Activated effector memory CD4-positive, alpha-beta T cell treated with Interleukin-2 at 50 U/mL for 16 hours (primary cell): Measurements from ENCODE around the gene CAP2.
A peak's percentile ranks its signal among the peaks of the same experiment; 100 is the strongest.

ENCODE experiments used
- DNase-seq: peaks from one replicate; pipeline ENCODE4 v3.0.0-alpha.2; 2020

The CAP2 gene

DNA sequence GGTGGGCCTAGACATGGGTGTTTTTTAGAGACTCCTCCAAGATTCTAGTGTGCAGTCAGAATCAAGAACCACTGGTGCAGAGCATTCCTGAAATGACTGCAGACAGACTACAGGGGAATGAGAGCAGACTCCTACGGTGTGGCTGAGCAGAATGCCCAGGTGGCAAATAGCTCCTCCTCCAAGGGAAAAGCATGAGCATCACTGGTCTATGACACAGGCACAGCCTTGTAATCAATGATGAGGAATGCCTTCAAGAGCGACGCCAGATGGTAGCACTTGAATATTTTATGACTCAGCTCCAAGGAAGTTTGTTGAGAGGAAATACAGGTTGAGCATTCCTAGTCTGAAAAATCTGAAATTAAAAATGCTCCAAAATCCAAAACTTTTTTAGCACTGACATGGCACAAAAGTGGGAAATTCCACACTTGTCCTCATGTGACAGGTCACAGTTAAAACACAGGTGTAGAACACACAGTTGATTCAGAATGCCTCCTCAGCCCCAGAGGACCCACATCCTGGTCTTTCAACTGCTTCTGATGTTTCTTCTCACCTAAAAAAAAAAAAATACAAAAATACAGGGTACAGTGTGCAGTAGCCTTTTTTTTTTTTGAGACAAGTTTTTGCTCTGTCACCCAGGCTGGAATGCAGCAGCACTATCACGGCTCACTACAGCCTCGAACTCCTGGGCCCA lies 196.2 kb downstream of the CAP2 start:
- no peak for DNase-seq

DNA sequence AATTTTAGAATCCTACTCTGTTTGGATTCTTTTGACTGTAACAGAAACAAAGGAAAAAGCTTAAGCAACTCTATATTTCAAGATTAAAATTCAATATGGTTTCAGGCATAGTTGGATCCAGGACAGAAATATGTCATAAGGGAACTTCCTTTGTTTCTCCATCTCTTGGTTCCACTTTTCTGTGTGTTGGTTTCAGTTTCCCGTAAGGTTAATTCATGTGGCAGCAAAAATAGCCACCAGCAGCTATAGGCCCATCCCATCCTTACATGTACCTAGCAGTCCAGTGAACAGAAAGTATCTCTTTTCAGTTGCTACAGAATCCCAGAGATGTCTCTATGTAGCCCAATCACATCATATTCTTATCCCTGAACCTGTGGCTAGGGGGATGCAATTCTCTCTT lies 197.9 kb downstream of the CAP2 start:
- DNase-seq = no peak

DNA sequence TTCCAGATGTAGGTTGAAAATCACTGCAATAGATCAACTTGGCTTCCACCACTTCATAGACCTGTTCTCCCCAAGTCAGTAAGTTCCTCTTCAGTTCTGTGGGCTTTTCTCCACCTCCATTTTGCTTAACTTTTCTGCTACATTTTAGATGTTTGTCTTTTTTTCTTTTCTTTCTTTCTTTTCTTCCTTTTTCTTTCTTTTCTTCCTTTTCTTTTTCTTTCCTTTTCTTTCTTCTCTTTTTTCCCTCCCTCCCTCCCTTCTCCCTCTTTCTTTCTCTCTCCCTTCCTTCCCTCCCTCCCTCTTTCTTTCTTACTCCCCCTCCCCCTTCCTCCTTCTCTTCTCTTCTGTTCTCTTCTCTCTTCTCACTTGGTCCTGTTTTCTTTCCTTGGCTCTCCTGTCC lies 199.9 kb downstream of the CAP2 start:
- DNase-seq = no peak

DNA sequence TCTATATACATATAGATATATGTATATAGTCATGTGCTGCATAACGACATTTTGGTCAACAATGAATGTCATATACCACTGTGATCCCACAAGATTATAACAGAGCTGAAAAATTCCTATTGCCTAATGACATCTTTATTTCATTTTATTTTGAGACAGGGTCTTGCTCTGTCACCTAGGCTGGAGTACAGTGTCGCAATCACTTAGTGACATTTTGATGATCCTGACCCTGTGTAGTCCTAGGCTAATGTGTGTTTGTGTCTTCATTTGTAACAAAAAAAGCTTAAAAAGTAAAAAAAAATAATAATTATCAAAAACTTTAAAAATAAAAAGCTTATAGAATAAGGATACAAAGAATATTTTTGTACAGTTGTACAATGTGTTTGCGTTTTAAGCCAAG lies 202.7 kb downstream of the CAP2 start:
- no peak for DNase-seq

DNA sequence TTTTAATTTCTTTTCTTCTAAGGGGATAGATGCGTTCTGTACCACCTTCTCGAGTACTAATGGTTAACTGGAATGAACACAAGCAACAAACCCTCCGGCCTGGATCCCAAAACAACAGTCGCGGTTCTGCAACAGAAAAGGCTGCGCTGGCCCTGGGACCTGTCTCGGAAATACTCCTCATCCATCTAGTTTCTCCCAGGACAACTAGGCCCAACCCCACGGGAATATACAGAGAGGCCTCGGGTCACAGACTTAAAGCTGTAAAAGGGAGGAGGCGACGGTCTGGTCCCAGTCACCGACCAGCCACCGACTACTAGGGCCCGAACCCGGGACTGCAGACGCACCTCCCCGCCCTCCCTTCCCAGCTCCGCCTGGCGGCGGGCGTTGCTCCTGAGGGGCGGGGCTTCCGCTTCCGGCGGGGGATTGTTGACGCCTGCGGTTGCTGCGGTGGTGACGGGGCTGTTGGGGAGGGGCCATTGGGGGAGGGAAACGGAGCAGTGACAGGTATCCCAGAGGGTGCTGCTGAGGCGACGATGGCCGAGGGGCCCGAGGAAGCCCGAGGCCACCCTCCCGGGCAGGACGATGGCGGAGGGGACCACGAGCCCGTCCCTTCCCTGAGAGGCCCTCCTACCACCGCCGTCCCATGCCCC lies 206.6 kb downstream of the CAP2 start, which contains the start of gene FAM8A1:
FAM8A1 (plus strand) TSS at position 426 of the 650 bp plus-strand sequence; CDS start at position 534, 108 bp downstream.
- peak; percentile 94 for DNase-seq

DNA sequence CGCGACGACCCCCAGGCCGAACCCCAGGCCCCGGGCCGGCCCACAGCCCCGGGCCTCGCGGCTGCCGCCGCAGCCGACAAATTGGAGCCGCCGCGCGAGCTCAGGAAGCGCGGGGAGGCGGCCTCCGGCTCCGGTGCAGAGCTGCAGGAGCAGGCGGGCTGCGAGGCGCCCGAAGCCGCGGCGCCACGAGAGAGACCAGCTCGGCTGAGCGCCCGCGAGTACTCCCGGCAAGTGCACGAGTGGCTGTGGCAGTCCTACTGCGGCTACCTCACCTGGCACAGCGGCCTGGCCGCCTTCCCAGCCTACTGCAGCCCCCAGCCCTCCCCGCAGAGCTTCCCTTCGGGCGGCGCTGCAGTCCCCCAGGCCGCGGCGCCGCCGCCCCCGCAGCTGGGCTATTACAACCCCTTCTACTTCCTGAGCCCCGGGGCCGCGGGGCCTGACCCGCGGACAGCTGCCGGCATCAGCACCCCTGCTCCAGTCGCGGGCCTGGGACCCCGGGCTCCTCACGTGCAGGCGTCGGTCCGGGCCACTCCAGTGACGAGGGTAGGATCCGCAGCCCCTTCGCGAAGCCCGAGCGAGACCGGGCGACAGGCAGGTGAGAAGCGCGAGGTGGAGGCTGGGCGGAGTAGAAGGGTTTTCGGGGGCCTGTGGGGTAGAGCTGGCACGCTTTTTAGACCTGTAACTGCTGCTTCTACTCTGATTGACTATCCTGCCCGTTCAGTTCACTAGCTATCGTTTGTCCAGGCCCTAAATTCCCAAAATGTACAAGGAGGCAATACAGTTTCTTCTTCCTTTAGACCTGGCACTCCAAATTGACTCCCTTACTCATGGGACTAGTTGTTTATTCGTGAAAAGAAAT lies 207.4 kb downstream of the CAP2 start:
- DNase-seq = peak; percentile 36

DNA sequence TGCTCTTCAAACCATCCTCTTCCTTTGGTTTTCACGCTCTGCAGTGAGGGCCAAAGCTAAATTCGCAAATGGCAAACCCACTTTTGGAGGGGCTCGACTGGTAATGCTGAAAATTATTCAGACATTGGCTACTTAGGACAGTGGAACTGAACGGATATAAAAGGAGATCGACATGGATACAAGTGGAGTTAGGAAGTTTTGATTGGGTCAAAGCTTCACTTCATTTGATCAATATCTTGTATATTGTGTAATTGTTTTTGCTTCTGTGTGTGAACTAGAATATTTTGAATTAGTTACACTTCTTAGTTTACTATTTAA lies 207.9 kb downstream of the CAP2 start:
- no peak for DNase-seq

DNA sequence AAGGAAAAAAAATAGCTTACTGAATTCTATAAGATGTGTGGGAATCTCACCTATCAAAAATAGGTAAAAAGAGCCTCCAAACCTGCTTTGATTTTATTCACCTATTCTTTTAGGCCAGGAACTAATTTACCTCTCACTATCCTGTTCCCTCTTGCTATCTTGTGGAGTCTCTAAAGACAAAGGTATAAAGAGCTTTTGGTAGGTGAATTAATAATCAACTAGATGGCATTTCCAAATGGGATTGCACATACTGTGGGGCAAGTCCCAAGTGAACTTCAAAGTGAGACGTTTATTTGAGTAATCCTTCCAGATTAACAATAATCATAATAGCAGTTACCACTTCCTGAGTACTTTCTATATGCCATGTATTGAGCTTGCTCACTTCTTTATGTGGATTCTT lies 209.5 kb downstream of the CAP2 start:
- DNase-seq = no peak

DNA sequence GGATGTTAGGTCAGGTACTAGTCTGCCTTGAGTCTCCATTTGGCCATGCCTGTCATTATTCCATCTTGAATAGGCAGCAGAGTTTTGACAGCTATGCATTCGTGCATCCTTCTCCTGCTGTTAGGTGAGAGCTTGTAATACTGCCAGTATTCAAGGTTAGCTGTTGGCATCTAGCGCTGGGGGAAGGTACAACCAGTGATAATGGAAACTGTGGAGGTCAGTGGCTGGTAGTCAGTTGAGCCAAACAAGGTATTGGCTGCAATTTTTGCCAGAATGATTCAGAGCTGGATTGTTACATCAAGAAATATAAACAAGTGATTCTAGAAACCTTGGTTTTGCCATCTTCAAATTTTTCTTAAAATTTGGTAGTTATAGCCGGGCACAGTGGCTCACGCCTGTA lies 213.2 kb downstream of the CAP2 start:
- DNase-seq = no peak
